ENCODE results near the gene GMDS.

DNA sequence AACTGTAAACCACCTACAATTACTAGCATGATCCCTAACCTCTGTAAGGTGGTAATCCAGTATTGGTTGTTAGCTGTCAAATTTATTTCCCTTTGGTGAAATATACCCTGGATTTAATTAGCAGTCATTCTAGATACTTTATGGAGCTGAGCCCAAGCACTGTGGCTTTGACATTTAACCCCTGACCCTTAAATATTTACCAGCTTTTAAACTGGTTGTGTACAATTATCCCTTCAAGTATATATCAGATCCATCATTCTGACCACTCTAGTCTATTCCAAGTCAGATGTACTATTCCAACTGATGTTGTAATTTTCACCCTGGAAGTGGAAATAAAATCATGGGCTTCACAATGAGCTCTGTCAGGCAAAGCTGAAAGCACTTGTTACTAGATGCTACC is 406.0 kb downstream of the GMDS start:
- TF ChIP-seq, protein P1, sequence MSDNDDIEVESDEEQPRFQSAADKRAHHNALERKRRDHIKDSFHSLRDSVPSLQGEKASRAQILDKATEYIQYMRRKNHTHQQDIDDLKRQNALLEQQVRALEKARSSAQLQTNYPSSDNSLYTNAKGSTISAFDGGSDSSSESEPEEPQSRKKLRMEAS (IDR thresholded peaks at IDR 0.05) = no peak
- TF ChIP-seq RFX5 (IDR thresholded peaks at IDR 0.05; ENCODE audit: borderline replicate concordance, low read depth, low read length) (no peak), NRF1 (IDR thresholded peaks at IDR 0.05; ENCODE audit: low read depth, low read length) (no peak), POLR2A (IDR thresholded peaks at IDR 0.05; ENCODE audit: control extremely low read depth in 1 of 2, low read depth in 2 of 2, low read length in 2 of 2) (no peak), SIN3A (conservative IDR thresholded peaks at IDR 0.05 in 1 of 2, IDR thresholded peaks at IDR 0.05 in 1 of 2; ENCODE audit: low read depth in 1 of 2, low read length in 2 of 2) (no peak), EP300 (IDR thresholded peaks at IDR 0.05; ENCODE audit: borderline replicate concordance in 1 of 2, low read depth in 2 of 2, low read length in 2 of 2) (no peak), POLR2AphosphoS5 (IDR thresholded peaks at IDR 0.05; ENCODE audit: low read depth, low read length) (no peak), SRF (IDR thresholded peaks at IDR 0.05; ENCODE audit: low read depth, low read length) (no peak)
- TF ChIP-seq, protein P2, sequence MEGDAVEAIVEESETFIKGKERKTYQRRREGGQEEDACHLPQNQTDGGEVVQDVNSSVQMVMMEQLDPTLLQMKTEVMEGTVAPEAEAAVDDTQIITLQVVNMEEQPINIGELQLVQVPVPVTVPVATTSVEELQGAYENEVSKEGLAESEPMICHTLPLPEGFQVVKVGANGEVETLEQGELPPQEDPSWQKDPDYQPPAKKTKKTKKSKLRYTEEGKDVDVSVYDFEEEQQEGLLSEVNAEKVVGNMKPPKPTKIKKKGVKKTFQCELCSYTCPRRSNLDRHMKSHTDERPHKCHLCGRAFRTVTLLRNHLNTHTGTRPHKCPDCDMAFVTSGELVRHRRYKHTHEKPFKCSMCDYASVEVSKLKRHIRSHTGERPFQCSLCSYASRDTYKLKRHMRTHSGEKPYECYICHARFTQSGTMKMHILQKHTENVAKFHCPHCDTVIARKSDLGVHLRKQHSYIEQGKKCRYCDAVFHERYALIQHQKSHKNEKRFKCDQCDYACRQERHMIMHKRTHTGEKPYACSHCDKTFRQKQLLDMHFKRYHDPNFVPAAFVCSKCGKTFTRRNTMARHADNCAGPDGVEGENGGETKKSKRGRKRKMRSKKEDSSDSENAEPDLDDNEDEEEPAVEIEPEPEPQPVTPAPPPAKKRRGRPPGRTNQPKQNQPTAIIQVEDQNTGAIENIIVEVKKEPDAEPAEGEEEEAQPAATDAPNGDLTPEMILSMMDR (IDR thresholded peaks at IDR 0.05; ENCODE audit: control extremely low read depth in 1 of 3, insufficient read depth in 1 of 3, low read depth in 1 of 3, low read length in 3 of 3) = no peak
